GM12872 (cell line): ENCODE data around the gene RERE.

Experiments used
- CTCF ChIP-seq: IDR thresholded peaks from 3 replicates; pipeline ENCODE4 v1.5.1; 2011; ENCODE audit warnings: low read depth, mild to moderate bottlenecking, low read length, moderate library complexity; ENCODE audit not compliant: insufficient read depth

Gene RERE

GRCh38 chr1:8376358-8376840 is 441.0 kb downstream of the RERE start:
- TF ChIP-seq CTCF: no peak

GRCh38 chr1:8374812-8375211 is 442.6 kb downstream of the RERE start:
- TF ChIP-seq CTCF: peak; percentile 45

DNA sequence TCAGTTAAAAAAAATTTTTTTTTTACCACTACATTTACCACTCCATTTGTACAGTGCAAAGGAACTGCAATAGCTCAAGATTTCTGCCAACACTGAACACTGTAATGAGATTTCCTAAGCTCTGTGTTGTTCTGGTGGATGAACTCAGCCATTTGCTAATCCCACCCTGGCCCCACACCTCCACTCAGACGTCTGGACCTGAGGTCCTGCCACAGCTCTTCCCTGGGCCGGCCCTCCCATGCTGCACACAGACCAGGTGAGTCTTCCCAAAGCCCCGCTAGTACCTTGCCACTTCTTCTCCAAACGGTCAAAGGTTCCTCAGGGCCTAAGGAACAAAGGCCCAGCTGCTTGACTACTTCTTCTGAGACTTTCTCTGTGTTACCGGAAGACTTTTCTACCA is 443.1 kb downstream of the RERE start:
- TF ChIP-seq CTCF: no peak

DNA sequence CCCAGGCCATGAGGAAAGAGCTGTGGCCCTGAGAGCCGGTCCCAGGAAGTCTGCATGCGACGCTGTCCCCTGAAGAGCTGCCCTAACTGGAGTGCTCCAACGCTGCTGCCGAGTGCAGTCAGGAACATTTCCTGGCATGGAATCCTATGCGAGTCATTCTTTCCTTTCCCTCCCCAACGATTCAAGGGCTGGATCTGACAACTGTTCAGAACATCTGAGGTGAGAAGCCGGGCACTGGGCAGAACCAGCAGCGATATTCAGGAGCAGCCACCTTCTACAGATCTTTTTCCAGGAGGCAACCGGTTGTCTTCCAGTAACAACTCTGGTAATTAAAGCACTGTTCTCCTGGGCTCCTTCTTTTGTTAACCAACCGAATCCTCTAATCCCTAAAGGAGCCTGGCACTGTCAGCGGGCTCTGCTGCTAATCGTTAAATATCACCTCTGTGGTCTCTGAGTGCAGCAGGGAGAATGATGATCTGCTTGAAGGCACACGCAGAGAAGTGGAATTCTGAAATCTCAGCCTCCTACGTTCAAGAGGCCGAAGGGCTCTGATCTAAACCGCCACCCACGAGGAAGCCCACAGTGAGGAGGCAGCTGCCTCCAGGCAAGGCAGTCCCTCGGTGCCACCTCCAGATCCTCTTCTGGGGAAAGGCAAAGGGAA is 443.7 kb downstream of the RERE start:
- no peak for TF ChIP-seq CTCF

- no peak for TF ChIP-seq CTCF
Measured at GRCh38 chr1:8373125-8373524, 444.3 kb downstream of the RERE start.

GRCh38 chr1:8371372-8371991 is 446.0 kb downstream of the RERE start:
- no peak for TF ChIP-seq CTCF

DNA sequence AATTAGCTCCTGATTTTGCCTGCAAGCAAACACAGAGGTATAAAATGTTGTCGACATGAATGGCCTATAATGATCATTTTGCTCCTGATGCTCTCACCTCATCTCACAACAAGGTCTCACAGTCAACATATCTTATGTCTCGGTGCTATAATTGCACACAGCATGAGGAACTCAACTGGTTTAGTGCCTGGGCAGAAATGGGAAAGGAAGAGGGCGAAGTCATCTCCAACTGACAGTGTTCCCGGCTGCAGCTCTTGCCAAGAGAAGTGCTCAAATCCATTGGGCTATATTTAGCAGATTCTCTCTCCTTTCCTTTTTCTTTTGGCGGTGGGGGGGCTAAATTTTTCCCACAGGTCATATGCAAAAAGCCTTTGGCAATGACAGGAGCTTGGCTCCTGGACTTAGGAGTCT is 446.5 kb downstream of the RERE start:
- TF ChIP-seq CTCF: no peak
